Measurements from ENCODE around the gene TNFRSF25.

DNA sequence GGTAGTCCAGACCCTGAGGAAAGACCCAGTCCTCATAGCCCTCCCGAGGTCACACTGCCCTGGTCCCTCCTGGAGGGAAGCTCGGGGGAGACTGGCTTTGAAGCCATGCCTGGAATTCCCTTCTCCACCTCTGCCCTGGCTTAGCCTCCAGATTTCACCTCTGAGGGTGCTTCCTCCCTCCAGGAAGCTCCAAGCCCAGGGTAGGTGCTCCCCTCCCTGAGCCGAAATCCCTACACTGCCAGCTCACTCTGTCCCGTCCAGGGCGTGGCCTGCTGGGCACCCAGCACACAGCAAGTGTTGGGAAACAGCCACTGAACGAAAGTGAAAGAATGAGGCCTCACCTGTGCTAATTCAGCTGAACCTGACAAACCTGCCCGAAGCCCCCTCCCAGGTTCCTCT lies 6.0 kb upstream of the TNFRSF25 start:
- TF ChIP-seq FOXJ3 (CRISPR knock-in tag; IDR thresholded peaks at IDR 0.05): no peak
- TF ChIP-seq, protein P1, sequence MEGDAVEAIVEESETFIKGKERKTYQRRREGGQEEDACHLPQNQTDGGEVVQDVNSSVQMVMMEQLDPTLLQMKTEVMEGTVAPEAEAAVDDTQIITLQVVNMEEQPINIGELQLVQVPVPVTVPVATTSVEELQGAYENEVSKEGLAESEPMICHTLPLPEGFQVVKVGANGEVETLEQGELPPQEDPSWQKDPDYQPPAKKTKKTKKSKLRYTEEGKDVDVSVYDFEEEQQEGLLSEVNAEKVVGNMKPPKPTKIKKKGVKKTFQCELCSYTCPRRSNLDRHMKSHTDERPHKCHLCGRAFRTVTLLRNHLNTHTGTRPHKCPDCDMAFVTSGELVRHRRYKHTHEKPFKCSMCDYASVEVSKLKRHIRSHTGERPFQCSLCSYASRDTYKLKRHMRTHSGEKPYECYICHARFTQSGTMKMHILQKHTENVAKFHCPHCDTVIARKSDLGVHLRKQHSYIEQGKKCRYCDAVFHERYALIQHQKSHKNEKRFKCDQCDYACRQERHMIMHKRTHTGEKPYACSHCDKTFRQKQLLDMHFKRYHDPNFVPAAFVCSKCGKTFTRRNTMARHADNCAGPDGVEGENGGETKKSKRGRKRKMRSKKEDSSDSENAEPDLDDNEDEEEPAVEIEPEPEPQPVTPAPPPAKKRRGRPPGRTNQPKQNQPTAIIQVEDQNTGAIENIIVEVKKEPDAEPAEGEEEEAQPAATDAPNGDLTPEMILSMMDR (IDR thresholded peaks at IDR 0.05): no peak
- no peak for TF ChIP-seq FOXM1 (IDR thresholded peaks at IDR 0.05; ENCODE audit: low read depth)
